Testis (tissue), 2 donors: ENCODE measurements around the gene VPS50.

ENCODE experiments used
- CTCF ChIP-seq, 3 experiments: fragments of 450-650 bp in 2 of 3; fragments of 200-600 bp in 1 of 3; sonication (generic) in 1 of 3; IDR thresholded peaks; one replicate each; pipeline ENCODE4 v1.5.1; 2016 to 2019; ENCODE audit warnings: antibody characterized with exemption in 3 of 3, mild to moderate bottlenecking in 2 of 3, moderate library complexity in 1 of 3
- POLR2A ChIP-seq: fragments of 450-650 bp; IDR thresholded peaks from one replicate; pipeline ENCODE4 v1.6.1; 2017; ENCODE audit warnings: antibody characterized with exemption, mild to moderate bottlenecking, moderate library complexity

- TF ChIP-seq POLR2A, result no peak
- no peak for TF ChIP-seq CTCF (IDR thresholded peaks at IDR 0.05)
Observed at GRCh38 chr7:93359520-93360198, 127.5 kb downstream of the VPS50 start.
